OCI-LY1 (cell line): ENCODE results near the gene CCDC40.

Experiments used
- H2AFZ ChIP-seq: fragments of 200-600 bp; sonication (generic), shearing (Covaris generic); 2 replicates; pipeline ENCODE4 v1.6.0; 2014; ENCODE audit warnings: antibody characterized with exemption, mild to moderate bottlenecking, low read length
- H3F3A ChIP-seq: fragments of 200-600 bp; sonication (generic), shearing (Covaris generic); 2 replicates; pipeline ENCODE4 v1.6.0; 2014; ENCODE audit warnings: mild to moderate bottlenecking, antibody characterized with exemption, low read length, moderate library complexity; ENCODE audit not compliant: insufficient read depth
- H3K27ac ChIP-seq: fragments of 200-600 bp; sonication (generic); 2 replicates; pipeline ENCODE4 v1.5.1; 2014; ENCODE audit warnings: low read length, mixed run types, mild to moderate bottlenecking, low read depth; ENCODE audit not compliant: poor library complexity, severe bottlenecking
- H3K27me3 ChIP-seq: fragments of 200-600 bp; sonication (generic); 2 replicates; pipeline ENCODE4 v1.6.0; 2014; ENCODE audit warnings: antibody characterized with exemption, mild to moderate bottlenecking, low read length, moderate library complexity; ENCODE audit not compliant: insufficient read depth
- H3K36me3 ChIP-seq: fragments of 200-600 bp; sonication (generic); 2 replicates; pipeline ENCODE4 v1.6.1; 2014; ENCODE audit warnings: mild to moderate bottlenecking, antibody characterized with exemption, low read length, moderate library complexity, mixed read lengths; ENCODE audit not compliant: insufficient read depth
- H3K4me1 ChIP-seq: fragments of 200-600 bp; sonication (generic); 2 replicates; pipeline ENCODE4 v1.5.1; 2014; ENCODE audit warnings: mild to moderate bottlenecking, low read length, moderate library complexity; ENCODE audit not compliant: insufficient read depth, severe bottlenecking
- H3K4me2 ChIP-seq: fragments of 200-600 bp; sonication (generic), shearing (Covaris generic); 2 replicates; pipeline ENCODE4 v1.6.1; 2014; ENCODE audit warnings: low read length
- H3K4me3 ChIP-seq: fragments of 200-600 bp; sonication (generic); 2 replicates; pipeline ENCODE4 v1.5.1; 2014; ENCODE audit warnings: low read length, low read depth, mild to moderate bottlenecking, mixed read lengths; ENCODE audit not compliant: poor library complexity, severe bottlenecking
- H3K79me2 ChIP-seq: fragments of 200-600 bp; shearing (Covaris generic); 2 replicates; pipeline ENCODE4 v1.6.1; 2016; ENCODE audit warnings: mixed run types, low read length, mixed read lengths; ENCODE audit not compliant: insufficient read depth
- H3K9ac ChIP-seq: fragments of 200-600 bp; sonication (generic), shearing (Covaris generic); 2 replicates; pipeline ENCODE4 v1.6.1; 2014; ENCODE audit warnings: mild to moderate bottlenecking, low read length, mixed read lengths
- H3K9me2 ChIP-seq: fragments of 200-600 bp; sonication (generic), shearing (Covaris generic); 2 replicates; pipeline ENCODE4 v1.6.1; 2014; ENCODE audit warnings: low read depth, mild to moderate bottlenecking, low read length, mixed read lengths
- H3K9me3 ChIP-seq: fragments of 200-600 bp; shearing (Covaris generic); 2 replicates; pipeline ENCODE4 v1.6.1; 2014; ENCODE audit warnings: low read length, mixed read lengths
- H4K20me1 ChIP-seq: fragments of 200-600 bp; sonication (generic), shearing (Covaris generic); 2 replicates; pipeline ENCODE4 v1.6.0; 2016; ENCODE audit warnings: mild to moderate bottlenecking, low read length; ENCODE audit not compliant: insufficient read depth
- CTCF ChIP-seq: fragments of 200-600 bp; sonication (generic), shearing (Covaris generic); IDR thresholded peaks from 2 replicates; pipeline ENCODE4 v1.5.1; 2017; ENCODE audit warnings: mild to moderate bottlenecking, antibody characterized with exemption, low read length, moderate library complexity, mixed read lengths
- EZH2 ChIP-seq: fragments of 200-600 bp; sonication (generic), shearing (Covaris generic); IDR thresholded peaks from 2 replicates; pipeline ENCODE4 v1.8.0; 2017; ENCODE audit warnings: borderline replicate concordance, mixed run types, mild to moderate bottlenecking, antibody characterized with exemption, low read length, moderate library complexity, mixed read lengths

Gene CCDC40

DNA sequence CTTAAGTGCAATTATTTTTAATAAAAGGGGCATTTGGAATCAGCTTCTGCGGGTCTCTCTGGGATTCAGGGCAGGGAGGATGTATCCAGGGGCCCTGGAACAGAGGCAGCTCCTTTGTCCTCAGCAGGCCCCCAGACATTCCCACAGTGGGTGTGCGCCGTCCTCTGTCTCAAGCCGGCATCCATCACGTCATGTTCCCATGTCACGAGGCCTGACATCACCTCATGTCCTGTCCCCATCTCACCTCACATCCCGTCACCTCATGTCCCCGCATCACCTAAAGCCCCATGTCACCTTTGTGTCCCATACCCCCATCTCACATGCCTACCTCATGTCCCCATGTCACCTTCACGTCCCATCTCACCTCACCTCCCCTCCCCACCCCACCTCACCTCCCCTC lies 83.4 kb downstream of the CCDC40 start:
- TF ChIP-seq EZH2: no peak
- no peak for TF ChIP-seq CTCF
- Histone ChIP-seq H3K9me3 (peaks cover 8% of the 10 kb centered on the region), H3F3A (no peaks in the 10 kb centered on the region), H3K4me2 (no peak overlapping the region), H2AFZ (no peak overlapping the region), H3K79me2 (no peaks in the 10 kb centered on the region), H3K9ac (no peak overlapping the region), H4K20me1 (no peaks in the 10 kb centered on the region), H3K36me3 (no peaks in the 10 kb centered on the region; the same call in 1 of the 2 replicates), H3K4me3 (no peak overlapping the region), H3K9me2 (no peaks in the 10 kb centered on the region), H3K27ac (no peak overlapping the region), H3K27me3 (peaks cover 14% of the 10 kb centered on the region; the same call in 1 of the 2 replicates), H3K4me1 (no peaks in the 10 kb centered on the region)

DNA sequence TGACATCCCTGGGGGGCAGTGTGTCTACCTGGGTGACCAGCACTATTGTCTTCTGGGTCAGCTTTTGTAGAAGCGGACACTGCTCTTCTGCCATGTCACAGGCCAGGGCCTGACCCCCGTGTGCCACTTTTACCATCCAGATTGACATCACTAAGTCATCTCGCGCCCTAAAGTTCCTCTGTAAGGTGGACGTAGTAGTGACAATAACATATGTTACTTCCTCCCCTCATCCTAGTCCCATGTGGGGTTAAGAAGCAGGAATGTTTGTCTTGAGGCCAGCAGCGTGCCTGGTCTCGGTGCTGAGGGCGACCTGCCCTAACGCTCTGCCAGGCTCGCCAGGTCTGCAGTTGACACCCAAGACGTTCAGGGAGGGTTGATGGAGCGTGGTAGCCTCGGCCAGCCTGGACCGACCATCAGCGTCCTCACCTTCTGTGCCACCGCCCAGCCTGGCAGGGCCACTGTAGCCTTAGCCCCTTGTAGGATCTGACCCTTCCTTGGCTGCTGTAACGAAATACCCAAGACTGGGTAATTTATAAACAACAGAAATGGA lies 85.7 kb downstream of the CCDC40 start:
- H3K9me2 ChIP-seq: no peaks in the 10 kb centered on the region
- no peaks in the 10 kb centered on the region for H4K20me1 ChIP-seq
- peaks cover 3% of the 10 kb centered on the region; the same call in 1 of the 2 replicates for H3K27me3 ChIP-seq
- no peak overlapping the region for H3K4me2 ChIP-seq
- H3F3A ChIP-seq: no peaks in the 10 kb centered on the region
- H3K4me3 ChIP-seq: no peak overlapping the region
- no peaks in the 10 kb centered on the region for H3K4me1 ChIP-seq
- H3K27ac ChIP-seq: no peak overlapping the region
- TF ChIP-seq CTCF: no peak
- no peak for TF ChIP-seq EZH2
- H3K79me2 ChIP-seq: no peaks in the 10 kb centered on the region
- H3K36me3 ChIP-seq: no peaks in the 10 kb centered on the region
- H3K9ac ChIP-seq: no peak overlapping the region
- H2AFZ ChIP-seq: no peak overlapping the region
- no peaks in the 10 kb centered on the region for H3K9me3 ChIP-seq

GRCh38 chr17:80122926-80123505 lies 86.6 kb downstream of the CCDC40 start:
- Histone ChIP-seq H4K20me1 (no peaks in the 10 kb centered on the region), H3K9me3 (no peaks in the 10 kb centered on the region), H3K27me3 (peaks cover 3% of the 10 kb centered on the region; the same call in 1 of the 2 replicates), H3K9me2 (no peaks in the 10 kb centered on the region), H3K36me3 (no peaks in the 10 kb centered on the region), H3K9ac (no peak overlapping the region), H3F3A (no peaks in the 10 kb centered on the region), H3K79me2 (no peaks in the 10 kb centered on the region), H3K4me1 (no peaks in the 10 kb centered on the region), H3K4me3 (no peak overlapping the region), H3K27ac (no peak overlapping the region), H2AFZ (no peak overlapping the region), H3K4me2 (no peak overlapping the region)
- TF ChIP-seq EZH2: no peak
- TF ChIP-seq CTCF: no peak
